GM18520 (cell line): Measurements from ENCODE around the gene KDM3B.

Experiments
- ATAC-seq: cut with Tn5 transposase; IDR thresholded peaks from one replicate; pipeline ENCODE4 v1.9.1; 2021; ENCODE audit not compliant: unreplicated experiment

Gene KDM3B

DNA sequence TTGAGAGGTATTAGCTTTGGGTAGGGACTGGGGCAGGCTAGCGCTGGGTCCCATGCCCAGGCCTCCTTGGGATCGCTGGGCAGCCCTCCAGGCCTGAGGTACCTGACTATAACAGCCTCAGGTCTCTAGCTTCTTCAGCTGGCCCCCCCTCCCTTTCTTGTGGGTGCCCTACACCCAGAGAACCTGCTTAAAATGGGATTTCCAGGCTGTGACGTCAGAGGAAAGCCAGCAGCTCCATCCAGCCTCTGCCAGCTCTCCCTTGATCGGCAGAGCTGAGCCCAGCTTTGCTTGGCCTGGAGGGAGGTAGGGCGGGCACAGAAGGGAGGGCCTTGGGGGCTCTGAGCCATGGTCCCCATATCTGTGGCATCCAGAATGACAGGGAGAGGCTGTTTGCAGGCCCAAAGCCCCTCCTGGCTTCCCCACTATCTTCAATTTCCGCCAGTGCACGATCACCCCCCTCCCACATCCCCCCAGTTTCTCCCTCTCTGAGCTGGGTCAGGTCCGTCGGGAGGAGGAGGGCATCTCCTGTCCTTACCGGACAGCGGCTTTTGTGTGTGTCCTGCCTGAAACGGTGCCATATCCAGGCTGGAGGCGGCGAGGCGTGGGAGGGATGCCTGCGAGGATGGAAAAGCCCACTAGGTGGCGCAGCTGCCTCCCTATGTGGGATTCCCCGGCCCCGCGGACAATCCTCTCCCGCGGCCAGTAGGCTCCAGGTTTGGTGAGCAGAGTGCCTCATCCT lies 97.2 kb downstream of the KDM3B start:
- no peak for ATAC-seq

DNA sequence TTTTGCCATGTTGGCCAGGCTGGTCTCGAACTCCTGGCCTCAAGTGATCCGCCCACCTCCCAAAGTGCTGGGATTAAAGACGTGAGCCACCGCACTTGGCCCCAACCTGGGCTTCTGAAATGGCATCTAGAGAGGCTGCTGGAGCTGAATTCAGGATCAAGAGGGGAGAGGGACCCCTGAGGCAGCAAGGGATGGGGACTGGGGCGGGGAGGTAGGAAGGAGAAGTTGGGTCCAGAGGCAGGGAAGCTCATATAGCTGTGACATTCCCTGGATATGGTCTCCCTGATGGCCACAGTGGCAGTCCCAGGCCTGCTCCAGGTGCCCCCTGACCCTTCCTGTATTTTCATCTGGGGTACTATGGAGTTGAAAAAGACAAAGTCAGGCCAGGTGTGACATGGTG lies 98.5 kb downstream of the KDM3B start:
- no peak for ATAC-seq

DNA sequence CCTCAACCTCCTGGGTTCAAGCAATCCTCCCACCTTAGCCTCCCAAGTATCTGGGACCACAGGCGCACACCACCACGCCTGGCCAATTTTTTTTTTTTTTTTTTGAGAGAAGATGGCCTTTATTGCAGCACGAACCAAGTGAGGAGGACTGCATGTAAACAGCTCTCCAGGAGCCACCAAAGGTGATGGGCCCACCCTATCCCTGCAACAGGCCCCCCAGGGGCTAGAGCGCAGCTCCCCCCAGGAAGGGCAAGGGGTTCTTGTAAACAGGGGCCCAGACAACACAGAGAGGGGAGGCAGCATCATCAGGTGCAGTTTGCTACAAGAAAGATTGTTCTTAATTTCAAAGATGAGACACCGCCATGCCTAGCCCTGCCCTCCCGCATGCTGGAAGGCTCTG lies 100.2 kb downstream of the KDM3B start:
- no peak for ATAC-seq

DNA sequence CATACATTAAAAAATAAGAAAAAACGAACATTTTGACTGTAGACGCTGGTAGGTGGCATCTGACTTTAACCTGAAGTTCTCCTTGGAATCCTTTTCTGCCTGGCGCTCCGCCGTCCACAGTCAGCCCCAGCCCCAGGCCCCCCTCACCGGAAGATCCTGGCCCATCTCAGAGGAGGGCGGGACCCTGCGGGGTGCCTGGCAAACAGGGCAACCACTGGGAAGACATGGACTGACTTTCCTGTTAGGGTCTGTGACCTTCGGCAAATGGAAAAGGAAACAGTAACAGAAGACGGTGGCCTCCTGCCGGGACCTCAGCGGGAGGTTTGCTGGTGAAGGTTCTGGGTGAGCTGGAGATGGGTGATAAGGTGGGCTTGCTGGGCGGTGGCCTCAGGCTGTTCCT lies 101.1 kb downstream of the KDM3B start:
- ATAC-seq = no peak

DNA sequence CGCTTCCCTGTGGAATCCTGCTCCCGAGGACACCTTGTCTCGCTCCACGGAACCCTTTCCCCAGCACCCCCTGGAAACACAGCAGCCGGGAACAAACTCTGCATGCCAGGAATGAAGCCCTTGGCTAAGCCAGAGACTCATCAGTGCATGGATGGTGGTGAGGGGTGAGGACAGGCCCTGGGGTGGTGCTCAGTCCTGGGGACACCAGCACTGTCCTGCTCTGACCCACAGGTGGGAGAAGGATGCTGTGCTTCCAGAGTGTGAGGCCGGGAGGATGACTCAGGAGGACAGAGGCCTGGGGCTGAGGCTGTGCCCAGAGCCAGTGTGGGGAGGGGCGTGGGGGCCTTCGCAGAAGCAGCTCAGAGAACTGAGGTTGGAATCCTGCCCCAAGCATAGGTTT lies 101.6 kb downstream of the KDM3B start:
- ATAC-seq = no peak

DNA sequence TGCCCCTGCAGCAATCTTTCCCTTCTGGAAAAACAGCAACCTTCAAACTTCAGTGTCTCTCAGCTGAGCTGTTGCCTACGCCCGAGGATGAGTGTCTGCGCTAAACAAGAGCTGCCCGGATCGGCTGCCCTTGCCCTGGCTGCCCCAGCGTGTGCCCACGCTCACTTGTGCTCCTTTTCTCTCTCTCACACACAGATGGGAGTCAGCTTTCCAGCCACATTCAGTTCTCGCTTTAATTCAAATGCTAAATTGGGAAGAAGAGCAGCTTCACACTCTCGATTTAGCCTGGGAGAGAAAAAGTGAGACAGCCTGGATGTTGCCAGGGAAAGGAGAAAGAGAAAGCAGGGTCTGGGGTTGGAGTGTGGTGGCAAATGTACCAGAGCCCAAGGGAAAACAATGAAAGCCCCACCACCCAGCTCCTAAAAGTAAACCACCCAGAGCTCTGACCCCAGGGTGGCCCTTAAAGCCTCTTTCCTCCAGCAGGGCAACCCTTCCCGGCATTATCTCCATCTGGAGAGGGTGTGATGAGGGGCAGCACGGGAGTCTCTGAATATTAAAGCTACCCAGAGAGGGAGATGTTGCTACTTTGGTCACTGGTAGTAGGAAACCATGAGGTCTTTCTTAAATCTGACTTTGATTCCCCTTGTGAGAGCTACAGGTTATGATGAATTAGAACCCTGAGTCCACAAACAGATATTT lies 102.9 kb downstream of the KDM3B start:
- no peak for ATAC-seq

DNA sequence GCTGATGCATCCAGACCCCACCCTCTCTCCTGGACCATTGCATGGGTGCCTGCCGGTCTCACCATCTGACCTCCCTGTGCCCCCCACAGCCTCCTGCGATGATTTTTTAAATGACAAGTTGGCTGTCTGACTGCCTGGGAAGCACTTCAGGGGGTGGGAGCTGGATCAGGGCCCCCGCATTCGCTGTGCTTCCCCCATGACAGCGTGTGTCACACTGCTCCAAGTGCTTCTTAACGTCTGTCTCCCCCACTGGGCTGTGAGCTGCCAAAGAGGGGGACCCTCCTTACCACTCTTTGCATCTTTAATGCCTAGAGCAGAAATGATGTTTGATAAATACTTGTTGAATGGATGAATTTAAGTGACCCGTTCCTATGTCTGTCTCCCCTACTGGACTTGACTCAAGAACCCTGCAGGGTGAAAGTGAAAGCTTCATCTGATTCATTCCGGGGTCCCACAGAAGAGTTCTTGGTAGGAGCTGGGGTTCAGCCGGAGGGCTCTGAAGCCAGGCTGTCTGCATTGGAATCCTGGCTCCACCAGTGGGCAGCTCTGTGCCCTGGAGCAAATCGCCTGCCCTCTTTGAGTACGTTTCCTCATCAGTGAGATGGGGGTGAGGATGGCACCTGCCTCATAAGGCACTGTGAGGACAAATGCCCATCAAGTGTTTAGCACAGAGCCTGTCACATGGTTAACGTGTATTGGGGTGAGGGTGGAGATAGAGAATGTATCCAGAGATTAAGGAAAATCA lies 105.2 kb downstream of the KDM3B start:
- no peak for ATAC-seq

DNA sequence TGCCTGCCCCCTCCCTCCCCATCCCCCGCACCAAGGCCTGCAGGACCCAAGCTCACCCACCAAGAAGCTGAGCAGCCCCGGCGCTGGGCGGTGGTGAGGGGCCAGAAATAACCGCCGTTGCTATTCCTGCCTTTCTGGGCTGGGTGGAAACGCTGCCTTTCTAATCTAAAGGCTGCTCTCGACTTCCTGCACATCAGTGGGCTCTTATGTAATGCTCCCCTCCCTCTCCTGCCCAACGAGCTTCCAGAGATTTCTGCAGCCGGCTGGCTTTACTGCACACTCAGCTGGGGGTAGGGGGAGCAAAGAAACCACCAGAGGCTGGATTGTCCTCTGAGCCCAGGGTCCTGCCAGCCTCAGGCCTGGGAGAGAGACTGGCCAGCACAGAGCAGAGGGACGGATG lies 105.9 kb downstream of the KDM3B start:
- ATAC-seq = no peak

DNA sequence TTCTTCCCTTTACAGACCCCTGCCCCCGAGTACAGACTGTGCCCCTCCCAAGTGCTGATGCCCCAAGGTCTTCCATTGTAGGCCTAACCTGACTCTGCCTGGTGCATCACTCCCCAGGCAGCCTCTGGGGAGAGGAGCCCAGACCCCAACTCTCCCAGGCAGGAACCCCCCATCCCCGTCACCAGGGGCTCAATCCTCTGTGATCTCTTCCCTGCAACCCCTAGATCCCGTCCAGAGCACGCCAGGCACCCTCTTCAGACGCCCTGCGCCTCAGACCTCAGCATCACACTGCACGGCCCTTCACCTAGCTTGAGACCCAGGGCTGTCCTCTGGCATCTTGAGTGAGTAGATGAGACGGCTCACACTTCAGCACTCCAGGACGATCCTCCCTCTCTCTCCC lies 106.4 kb downstream of the KDM3B start:
- no peak for ATAC-seq

DNA sequence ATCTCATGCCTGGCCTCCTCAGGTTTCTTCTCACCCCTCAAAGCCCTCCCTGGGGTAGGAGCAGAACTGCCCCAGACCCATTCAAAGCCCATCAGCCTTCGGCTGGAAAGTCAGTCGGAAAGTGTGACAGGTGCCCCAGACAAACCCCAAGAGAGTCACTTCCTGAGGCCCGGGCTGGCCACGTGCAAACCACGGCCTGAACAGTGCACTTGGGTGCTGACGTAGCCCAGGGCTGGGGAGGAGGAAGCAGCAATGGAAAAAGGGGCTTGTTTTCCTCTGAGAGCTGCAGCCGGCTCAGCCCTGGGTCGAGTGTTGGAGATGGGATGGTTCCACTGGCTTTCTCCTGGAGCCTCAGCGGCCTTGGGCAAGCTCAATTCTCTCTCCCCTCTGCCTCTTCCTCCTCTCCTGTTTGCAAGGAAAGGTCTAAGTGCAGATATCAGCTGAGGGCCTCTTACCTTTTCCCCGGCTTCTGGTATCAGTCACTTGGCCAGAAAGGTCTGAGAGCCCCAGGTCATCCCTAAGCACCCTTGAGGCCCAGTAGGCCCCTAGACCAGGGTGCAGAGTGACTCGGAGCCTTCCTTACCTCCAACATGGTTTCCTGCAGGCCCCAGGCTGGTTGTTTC lies 106.9 kb downstream of the KDM3B start:
- no peak for ATAC-seq

DNA sequence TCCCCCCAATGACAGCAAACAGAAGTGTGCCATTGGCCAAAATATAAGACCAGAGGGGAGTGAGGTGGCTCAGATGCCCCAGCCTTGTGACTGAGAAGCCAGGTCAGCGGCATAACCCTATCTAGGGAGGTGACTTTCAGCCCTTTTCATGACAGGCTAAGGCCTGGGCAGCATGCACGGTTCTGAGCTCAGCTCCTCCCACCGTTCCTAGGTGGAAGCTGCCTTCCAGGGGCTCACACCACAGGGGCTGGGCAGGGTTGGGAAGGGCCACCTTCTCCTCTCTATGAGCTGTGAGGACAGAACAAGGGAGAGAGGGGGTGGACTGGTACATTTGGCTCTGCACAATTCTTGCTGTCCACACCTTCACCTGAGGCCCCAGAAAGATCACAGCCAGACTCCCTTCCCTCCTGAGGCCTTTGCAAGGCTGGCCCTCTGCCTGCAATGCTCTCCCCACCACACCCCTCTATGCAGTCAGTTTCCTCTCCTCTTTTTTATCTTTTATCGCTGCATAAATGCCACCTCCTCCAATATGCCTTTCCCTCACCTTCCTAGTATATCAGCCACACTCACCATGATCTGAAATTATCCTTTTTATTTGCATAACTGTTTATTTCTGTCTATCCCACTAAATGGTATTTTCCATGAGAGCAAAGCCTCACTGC lies 107.7 kb downstream of the KDM3B start:
- no peak for ATAC-seq

DNA sequence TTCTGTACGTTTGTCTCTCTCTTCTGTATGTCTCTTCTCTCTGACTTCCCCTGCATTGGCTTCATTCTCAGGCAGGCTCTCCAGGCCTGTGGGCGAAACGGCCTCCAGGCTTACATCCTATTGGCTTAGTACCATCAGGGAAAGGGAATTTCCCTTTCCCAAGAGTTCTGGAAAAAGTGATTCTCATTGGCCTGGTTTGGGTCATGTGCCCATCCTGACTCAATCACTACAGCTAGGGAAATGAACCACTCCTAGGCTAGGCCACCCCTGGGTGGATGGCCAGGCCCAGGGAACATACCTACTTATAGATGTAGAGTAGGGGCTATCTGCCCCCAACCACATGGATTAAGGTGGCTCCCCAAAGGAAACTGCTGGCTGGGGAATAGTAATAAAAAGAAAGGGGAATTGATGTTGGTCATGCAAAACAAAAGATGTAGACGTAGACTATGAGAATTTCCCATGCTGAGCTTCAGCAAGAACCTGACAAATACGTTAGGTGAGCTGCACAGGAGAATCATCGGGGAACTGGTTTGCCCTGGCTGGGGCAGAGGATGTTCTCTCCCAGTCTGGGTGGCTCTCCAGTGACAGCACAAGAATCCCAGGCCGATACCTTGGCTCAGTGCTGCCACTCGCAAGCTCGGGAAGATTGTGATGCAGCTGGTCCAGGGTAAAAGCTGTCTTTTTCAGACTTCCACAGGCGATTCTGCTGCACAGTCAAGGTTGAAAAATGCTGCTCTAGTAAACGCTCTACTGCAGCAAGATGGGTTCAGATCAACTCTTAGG lies 109.0 kb downstream of the KDM3B start:
- no peak for ATAC-seq

DNA sequence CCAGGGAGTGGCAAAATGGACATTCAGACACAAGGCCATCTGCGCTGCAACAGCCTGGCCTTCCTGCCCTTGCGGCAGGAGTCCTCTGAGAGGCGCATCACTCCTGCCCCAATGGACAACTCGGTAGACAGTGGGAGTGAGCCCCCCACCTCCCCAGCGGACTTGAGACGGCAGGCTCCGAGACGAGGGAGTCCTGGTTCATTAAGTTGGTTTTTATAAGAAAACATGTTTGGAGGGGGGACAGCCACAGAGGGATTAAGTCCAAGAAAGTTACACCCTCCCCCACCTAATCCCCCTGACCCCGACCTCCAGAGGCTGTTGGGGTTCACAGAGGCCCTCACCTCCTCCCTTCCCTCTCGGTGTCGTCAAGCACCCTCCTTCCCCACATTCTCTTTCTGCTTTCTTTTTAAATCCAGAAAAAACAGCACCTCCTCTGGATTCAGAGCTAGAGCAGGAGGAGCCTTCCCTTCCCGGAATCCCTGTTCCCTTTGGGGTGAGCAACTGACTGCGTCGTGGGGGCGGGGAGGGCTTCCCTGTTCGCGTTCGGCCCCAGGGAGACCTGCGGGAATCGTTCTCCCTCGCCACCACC lies 111.0 kb downstream of the KDM3B start:
- ATAC-seq = no peak

DNA sequence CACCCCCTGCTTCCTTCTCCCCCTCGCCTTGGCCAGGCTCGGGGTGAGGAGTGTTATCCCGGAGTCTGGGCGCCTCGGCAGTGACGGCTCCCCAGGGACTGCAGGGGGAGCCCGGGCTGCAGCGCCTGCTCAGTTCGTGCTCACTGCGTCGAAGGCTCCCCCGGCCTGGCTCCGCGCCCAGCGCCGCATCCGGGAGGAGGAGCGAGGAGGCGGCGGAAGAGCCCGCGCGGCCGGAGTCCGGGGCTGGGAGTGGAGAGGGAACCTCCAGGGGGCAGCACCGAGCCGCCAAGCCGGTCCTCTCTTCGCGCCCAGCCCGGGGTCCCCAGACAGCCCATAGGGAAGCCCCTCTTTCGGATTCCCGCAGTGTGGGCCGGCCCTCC lies 111.5 kb downstream of the KDM3B start:
- ATAC-seq = peak; percentile 44

DNA sequence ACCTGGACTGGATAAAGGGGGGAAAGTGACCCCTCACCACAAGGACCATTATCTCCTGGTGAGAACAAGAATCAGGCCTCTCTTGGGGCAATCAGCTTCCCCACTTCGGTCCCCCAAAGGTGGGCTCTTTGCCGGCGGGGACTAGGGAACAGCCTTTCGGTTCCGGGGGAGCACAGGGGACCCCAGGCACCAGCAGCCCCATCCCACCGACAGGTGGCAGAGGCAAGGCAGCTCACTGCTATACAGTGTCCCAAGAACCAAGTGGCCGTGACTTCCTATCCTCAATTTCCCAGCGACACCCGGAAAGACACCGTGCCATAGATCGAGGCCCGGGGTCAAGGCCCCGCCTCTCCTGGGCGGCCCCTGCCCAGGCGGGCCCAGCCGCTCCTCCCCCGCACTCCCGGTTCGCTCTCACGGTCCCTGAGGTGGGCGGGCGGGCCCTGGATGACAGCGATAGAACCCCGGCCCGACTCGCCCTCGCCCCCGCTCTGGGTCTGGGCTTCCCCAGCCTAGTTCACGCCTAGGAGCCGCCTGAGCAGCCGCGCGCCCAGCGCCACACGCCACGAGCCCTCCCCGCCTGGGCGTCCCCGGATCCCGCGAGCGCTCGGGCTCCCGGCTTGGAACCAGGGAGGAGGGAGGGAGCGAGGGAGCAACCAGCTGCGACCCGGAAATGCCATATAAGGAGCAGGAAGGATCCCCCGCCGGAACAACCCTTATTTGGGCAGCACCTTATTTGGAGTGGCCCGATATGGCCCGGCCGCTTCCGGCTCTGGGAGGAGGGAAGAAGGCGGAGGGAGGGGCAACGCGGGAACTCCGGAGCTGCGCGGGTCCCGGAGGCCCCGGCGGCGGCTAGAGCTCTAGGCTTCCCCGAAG lies 112.1 kb downstream of the KDM3B start:
- ATAC-seq = peak; percentile 47

DNA sequence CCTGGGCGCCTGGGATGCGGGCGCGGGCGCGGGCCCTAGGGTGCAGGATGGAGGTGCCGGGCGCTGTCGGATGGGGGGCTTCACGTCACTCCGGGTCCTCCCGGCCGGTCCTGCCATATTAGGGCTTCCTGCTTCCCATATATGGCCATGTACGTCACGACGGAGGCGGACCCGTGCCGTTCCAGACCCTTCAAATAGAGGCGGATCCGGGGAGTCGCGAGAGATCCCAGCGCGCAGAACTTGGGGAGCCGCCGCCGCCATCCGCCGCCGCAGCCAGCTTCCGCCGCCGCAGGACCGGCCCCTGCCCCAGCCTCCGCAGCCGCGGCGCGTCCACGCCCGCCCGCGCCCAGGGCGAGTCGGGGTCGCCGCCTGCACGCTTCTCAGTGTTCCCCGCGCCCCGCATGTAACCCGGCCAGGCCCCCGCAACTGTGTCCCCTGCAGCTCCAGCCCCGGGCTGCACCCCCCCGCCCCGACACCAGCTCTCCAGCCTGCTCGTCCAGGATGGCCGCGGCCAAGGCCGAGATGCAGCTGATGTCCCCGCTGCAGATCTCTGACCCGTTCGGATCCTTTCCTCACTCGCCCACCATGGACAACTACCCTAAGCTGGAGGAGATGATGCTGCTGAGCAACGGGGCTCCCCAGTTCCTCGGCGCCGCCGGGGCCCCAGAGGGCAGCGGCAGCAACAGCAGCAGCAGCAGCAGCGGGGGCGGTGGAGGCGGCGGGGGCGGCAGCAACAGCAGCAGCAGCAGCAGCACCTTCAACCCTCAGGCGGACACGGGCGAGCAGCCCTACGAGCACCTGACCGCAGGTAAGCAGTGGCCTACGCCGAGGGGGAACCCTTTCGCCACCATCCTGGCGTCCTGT lies 113.0 kb downstream of the KDM3B start, which contains the start of gene EGR1:
TSS of gene EGR1 (plus strand) at position 219 of the 864 bp plus-strand sequence. CDS start at position 502, 283 bp downstream.
- ATAC-seq = peak; percentile 33

DNA sequence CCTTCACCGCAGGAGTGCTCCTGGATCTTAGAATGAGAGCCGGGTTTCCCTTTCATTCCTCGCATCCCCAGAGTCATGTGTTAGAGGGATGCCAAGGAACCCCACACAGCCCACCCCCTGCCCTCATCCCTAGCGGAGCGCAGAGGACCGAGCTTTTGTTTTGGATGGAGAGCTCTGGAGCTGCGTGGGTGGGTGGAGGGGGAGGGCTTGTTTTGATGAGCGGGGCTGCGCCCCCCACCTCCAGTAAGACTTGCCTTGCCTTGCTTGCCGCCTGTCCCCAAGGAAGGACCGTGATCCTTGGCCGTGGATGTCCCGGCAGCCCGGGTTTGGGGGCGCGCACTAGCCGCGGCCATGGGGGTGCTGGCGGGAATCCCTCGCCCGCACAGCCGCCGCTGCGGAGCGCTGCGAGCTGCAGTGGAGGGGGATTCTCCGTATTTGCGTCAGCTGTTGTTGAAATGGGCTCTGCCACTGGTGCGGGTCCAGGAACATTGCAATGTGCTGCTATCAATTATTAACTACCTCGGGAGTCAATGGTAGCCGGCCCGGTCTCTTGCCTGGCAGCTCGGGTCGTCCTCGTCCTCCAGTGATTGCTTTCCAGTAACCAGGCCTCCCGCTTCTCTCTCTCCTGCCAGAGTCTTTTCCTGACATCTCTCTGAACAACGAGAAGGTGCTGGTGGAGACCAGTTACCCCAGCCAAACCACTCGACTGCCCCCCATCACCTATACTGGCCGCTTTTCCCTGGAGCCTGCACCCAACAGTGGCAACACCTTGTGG lies 113.8 kb downstream of the KDM3B start:
- no peak for ATAC-seq
